GM23338 (cell line): ENCODE data around the gene RSU1. TPM values are rescaled to one million over a fixed set of nuclear protein-coding genes. Genes with fewer than 3 reads are reported as not detected.

ENCODE experiments used
- ATAC-seq: fragments of 200-7000 bp; cut with Tn5 transposase; 3 replicates; pipeline ENCODE4 v1.9.1; 2020
- DNase-seq: peaks from one replicate; pipeline ENCODE4 v3.0.0-alpha.2; 2015; ENCODE audit warnings: low spot score
- H2AFZ ChIP-seq: fragments of 200-600 bp; sonication (generic); 2 replicates; pipeline ENCODE4 v1.8.0; 2016; ENCODE audit warnings: antibody characterized with exemption, mild to moderate bottlenecking, moderate library complexity
- H3F3A ChIP-seq: fragments of 200-600 bp; sonication (generic); replicated peaks from 2 replicates; pipeline ENCODE4 v1.8.0; 2017; ENCODE audit warnings: antibody characterized with exemption, mixed run types, low read depth
- H3K27ac ChIP-seq: fragments of 200-600 bp; sonication (generic); 2 replicates; pipeline ENCODE4 v1.6.1; 2016; ENCODE audit warnings: low read depth
- H3K27me3 ChIP-seq: fragments of 200-600 bp; sonication (generic); 2 replicates; pipeline ENCODE4 v1.8.0; 2016; ENCODE audit warnings: mild to moderate bottlenecking, mixed run types, moderate library complexity; ENCODE audit not compliant: insufficient read depth
- H3K36me3 ChIP-seq: fragments of 200-600 bp; sonication (generic); 2 replicates; pipeline ENCODE4 v1.8.0; 2016; ENCODE audit warnings: mild to moderate bottlenecking; ENCODE audit not compliant: insufficient read depth
- H3K4me1 ChIP-seq: fragments of 200-600 bp; sonication (generic); 2 replicates; pipeline ENCODE4 v1.8.0; 2016; ENCODE audit warnings: mild to moderate bottlenecking, moderate library complexity; ENCODE audit not compliant: insufficient read depth
- H3K4me2 ChIP-seq: fragments of 200-600 bp; sonication (generic); 2 replicates; pipeline ENCODE4 v1.7.1; 2017; ENCODE audit warnings: mixed run types
- H3K4me3 ChIP-seq: fragments of 200-600 bp; sonication (generic); 2 replicates; pipeline ENCODE4 v1.6.1; 2016; ENCODE audit warnings: mixed run types
- H3K79me2 ChIP-seq: fragments of 200-600 bp; sonication (generic); replicated peaks from 2 replicates; pipeline ENCODE4 v1.8.0; 2017; ENCODE audit warnings: mild to moderate bottlenecking; ENCODE audit not compliant: insufficient read depth
- H3K9me2 ChIP-seq: fragments of 200-600 bp; sonication (generic); 2 replicates; pipeline ENCODE4 v1.8.0; 2017; ENCODE audit not compliant: insufficient read depth
- H4K20me1 ChIP-seq: fragments of 200-600 bp; sonication (generic); replicated peaks from 2 replicates; pipeline ENCODE4 v1.8.0; 2017; ENCODE audit warnings: mild to moderate bottlenecking; ENCODE audit not compliant: insufficient read depth
- H3K27ac Mint-ChIP-seq: 2 replicates; pipeline ENCODE4 v1.8.0; 2020; ENCODE audit warnings: inconsistent platforms, mild to moderate bottlenecking, moderate library complexity, mixed read lengths
- H3K27me3 Mint-ChIP-seq: 3 replicates; pipeline ENCODE4 v1.8.0; 2022; ENCODE audit warnings: low read depth, mild to moderate bottlenecking, moderate library complexity, mixed read lengths, inconsistent platforms; ENCODE audit not compliant: insufficient read depth, poor library complexity
- H3K36me3 Mint-ChIP-seq: 3 replicates; pipeline ENCODE4 v1.8.0; 2021; ENCODE audit warnings: low read depth, mild to moderate bottlenecking, inconsistent platforms, moderate library complexity, mixed read lengths
- H3K4me1 Mint-ChIP-seq: 3 replicates; pipeline ENCODE4 v1.8.0; 2020; ENCODE audit warnings: mild to moderate bottlenecking, inconsistent platforms, mixed read lengths
- H3K4me3 Mint-ChIP-seq: 3 replicates; pipeline ENCODE4 v1.8.0; 2021; ENCODE audit warnings: moderate library complexity, mild to moderate bottlenecking, inconsistent platforms, mixed read lengths
- H3K9me3 Mint-ChIP-seq: 3 replicates; pipeline ENCODE4 v1.8.0; 2020; ENCODE audit warnings: moderate library complexity, mild to moderate bottlenecking, inconsistent platforms, mixed read lengths
- CREB1 ChIP-seq: fragments of 250-450 bp; sonication (Bioruptor Pico); IDR thresholded peaks from 2 replicates; pipeline ENCODE4 v1.5.0; 2020; ENCODE audit warnings: low read depth, mild to moderate bottlenecking, moderate library complexity
- CTCF ChIP-seq, 2 experiments: fragments of 200-600 bp in 1 of 2; sonication (generic) in 1 of 2; conservative IDR thresholded peaks; 2 replicates each; pipeline versions ENCODE4 v1.5.1 to v1.6.1; 2016 to 2017; ENCODE audit warnings: antibody characterized with exemption in 2 of 2, low read depth in 2 of 2, mild to moderate bottlenecking in 2 of 2, moderate library complexity in 1 of 2
- ETS1 ChIP-seq: IDR thresholded peaks from 2 replicates; pipeline ENCODE4 v1.6.1; 2016; ENCODE audit warnings: antibody characterized with exemption
- EZH2 ChIP-seq: fragments of 200-600 bp; sonication (generic); IDR thresholded peaks from one replicate; pipeline ENCODE4 v1.8.0; 2017; ENCODE audit warnings: antibody characterized with exemption, mild to moderate bottlenecking, low read depth; ENCODE audit not compliant: unreplicated experiment
- EZH2phosphoT487 ChIP-seq: fragments of 200-600 bp; sonication (generic); IDR thresholded peaks from one replicate; pipeline ENCODE4 v1.8.1; 2018; ENCODE audit warnings: antibody characterized with exemption; ENCODE audit not compliant: unreplicated experiment
- JUNB ChIP-seq: IDR thresholded peaks from one replicate; pipeline ENCODE4 v1.6.1; 2016; ENCODE audit warnings: antibody characterized with exemption; ENCODE audit not compliant: unreplicated experiment
- NANOG ChIP-seq: IDR thresholded peaks from 2 replicates; pipeline ENCODE4 v1.6.1; 2016; ENCODE audit warnings: antibody characterized with exemption, borderline replicate concordance
- POLR2AphosphoS5 ChIP-seq: IDR thresholded peaks from 2 replicates; pipeline ENCODE4 v1.6.1; 2016; ENCODE audit warnings: antibody characterized with exemption, low read depth
- REST ChIP-seq: IDR thresholded peaks from one replicate; pipeline ENCODE4 v1.6.1; 2018; ENCODE audit warnings: antibody characterized with exemption; ENCODE audit not compliant: unreplicated experiment
- STAT1 ChIP-seq: IDR thresholded peaks from one replicate; pipeline ENCODE4 v1.6.1; 2016; ENCODE audit warnings: antibody characterized with exemption; ENCODE audit not compliant: unreplicated experiment
- ZNF114 ChIP-seq: fragments of 250-450 bp; sonication (Bioruptor Pico); IDR thresholded peaks from 2 replicates; pipeline ENCODE4 v1.5.0; 2020; ENCODE audit warnings: mild to moderate bottlenecking, moderate library complexity
- ZNF331 ChIP-seq: fragments of 250-450 bp; sonication (Bioruptor Pico); IDR thresholded peaks from 2 replicates; pipeline ENCODE4 v1.5.0; 2020; ENCODE audit warnings: low read depth, mild to moderate bottlenecking, moderate library complexity
- long read RNA-seq: library from polyadenylated mRNA; unstranded; transcript quantifications from one replicate; pipeline ENCODE4 v2.0.0, GENCODE V29; 2020; ENCODE audit not compliant: unreplicated experiment
- polyA plus RNA-seq: library from polyadenylated mRNA; unstranded; fragments of >200 nt; fragmentation: Nextera tagmentation; extraction: Ambion mirVana; gene quantifications from 2 replicates; pipeline ENCODE4 v1.2.1, GENCODE V29; 2016
- total RNA-seq: library from RNA; depleted of rRNA; stranded (reverse); fragments of >200 nt; shearing (Covaris generic); gene quantifications from 2 replicates; pipeline ENCODE4 v1.2.3, GENCODE V29; 2014; rRNA removed

Gene RSU1
- total RNA-seq (62.7 and 67.5 TPM in 2 replicates), polyA plus RNA-seq (81.3 and 96.2 TPM in 2 replicates)
- long read RNA-seq, transcript RSU1-201 (9 exons, 3,834 nt): major isoform, 44 of 59 reads
- long read RNA-seq, transcript RSU1-205 (8 exons, 3,639 nt): minor isoform, 8 of 59 reads
- long read RNA-seq, partial matches to known transcripts: 1 of 59 reads
- long read RNA-seq, other reads (novel, unspliced or antisense): 4 of 59 reads

GRCh38 chr10:16817125-16818019 is at the start of gene RSU1:
TSS of gene RSU1 (minus strand) at chr10:16817424. CDS start at chr10:16817081, 343 bp downstream.
- H3K9me3 Mint-ChIP-seq: peaks cover 14% of the 10 kb centered on the region
- Histone ChIP-seq H3K4me1 (peaks cover 8% of the 10 kb centered on the region), H4K20me1 (peaks cover 9% of the 10 kb centered on the region; the same call in 1 of the 2 replicates), H3K27me3 (no peaks in the 10 kb centered on the region), H3F3A (no peaks in the 10 kb centered on the region), H2AFZ (0 out of 2 replicates have a peak within 1 kb of the TSS, but pooled peaks have one; percentile 39), H3K79me2 (peaks cover 45% of the 10 kb centered on the region), H3K36me3 (no peaks in the 10 kb centered on the region), H3K27ac (peak within 1 kb of the TSS; percentile 6; the same call in 1 of the 2 replicates), H3K4me2 (peak within 1 kb of the TSS; percentile 86), H3K4me3 (peak within 1 kb of the TSS; percentile 66), H3K9me2 (no peaks in the 10 kb centered on the region)
- DNase-seq: peak; percentile 100
- peaks cover 7% of the 10 kb centered on the region for H3K27me3 Mint-ChIP-seq
- no peak for TF ChIP-seq REST
- TF ChIP-seq ETS1: peak; percentile 68; the same call in 1 of the 2 replicates
- peak; percentile 96 for TF ChIP-seq POLR2AphosphoS5
- TF ChIP-seq ZNF114: no peak
- no peak for TF ChIP-seq EZH2phosphoT487
- TF ChIP-seq JUNB: no peak
- peaks cover 11% of the 10 kb centered on the region for H3K4me1 Mint-ChIP-seq
- peak within 1 kb of the TSS; percentile 92 for H3K27ac Mint-ChIP-seq
- peaks cover 12% of the 10 kb centered on the region; the same call in 2 of the 3 replicates for H3K36me3 Mint-ChIP-seq
- peak; percentile 97 for ATAC-seq
- H3K4me3 Mint-ChIP-seq: peak within 1 kb of the TSS; percentile 97

- peaks cover 30% of the 10 kb centered on the region for H3K4me1 Mint-ChIP-seq
- TF ChIP-seq ZNF331 (CRISPR knock-in tag) (no peak), POLR2AphosphoS5 (no peak), EZH2phosphoT487 (no peak), NANOG (no peak), CREB1 (CRISPR knock-in tag) (no peak), STAT1 (no peak), EZH2 (no peak), CTCF (conservative IDR thresholded peaks at IDR 0.05; ENCODE audit: low read depth in 2 of 2) (no peak)
Measured at GRCh38 chr10:16866541-16867275, 49.5 kb upstream of the RSU1 start.

More at GRCh38 chr10:16866541-16867275, 49.5 kb upstream of the RSU1 start:
- peak overlapping the region; percentile 76 for H3K27ac ChIP-seq
- no peaks in the 10 kb centered on the region for H4K20me1 ChIP-seq
- peak overlapping the region; percentile 60 for H3K4me2 ChIP-seq
- no peaks in the 10 kb centered on the region for H3K27me3 ChIP-seq
- Mint-ChIP-seq H3K27me3 (peaks cover 2% of the 10 kb centered on the region), H3K9me3 (no peaks in the 10 kb centered on the region), H3K36me3 (no peaks in the 10 kb centered on the region), H3K4me3 (no peak overlapping the region), H3K27ac (no peak overlapping the region)
- no peaks in the 10 kb centered on the region for H3F3A ChIP-seq
- no peak for DNase-seq
- no peaks in the 10 kb centered on the region for H3K9me2 ChIP-seq
- peak overlapping the region; percentile 20; the same call in 1 of the 2 replicates for H3K4me3 ChIP-seq
- peaks cover 33% of the 10 kb centered on the region for H3K4me1 ChIP-seq
- H2AFZ ChIP-seq: no peak overlapping the region
- no peak for ATAC-seq
- H3K36me3 ChIP-seq: no peaks in the 10 kb centered on the region
- no peaks in the 10 kb centered on the region for H3K79me2 ChIP-seq
